Neutrophil (primary cell): ENCODE data around the gene TBCC.

ENCODE experiments used
- H3K27ac ChIP-seq: fragments of 200-600 bp; sonication (generic); 2 replicates; pipeline ENCODE4 v1.5.1; 2016; ENCODE audit warnings: mild to moderate bottlenecking, moderate library complexity
- H3K27me3 ChIP-seq: fragments of 200-600 bp; sonication (generic); 2 replicates; pipeline ENCODE4 v1.6.0; 2016; ENCODE audit warnings: mild to moderate bottlenecking
- H3K36me3 ChIP-seq: fragments of 200-600 bp; sonication (generic); 2 replicates; pipeline ENCODE4 v1.5.1; 2017
- H3K4me1 ChIP-seq, 2 experiments: fragments of 200-600 bp in 1 of 2; sonication (generic) in 1 of 2; 1 replicate in 1 of 2; 2 replicates in 1 of 2; pipeline versions ENCODE4 v1.5.1 to v1.6.1; 2013 to 2016; ENCODE audit warnings: low read depth in 1 of 2, low read length in 1 of 2, mild to moderate bottlenecking in 1 of 2, moderate library complexity in 1 of 2; ENCODE audit not compliant: control insufficient read depth in 1 of 2, insufficient read depth in 1 of 2
- H3K4me3 ChIP-seq, 2 experiments: fragments of 200-600 bp in 1 of 2; sonication (generic) in 1 of 2; 1 replicate in 1 of 2; 2 replicates in 1 of 2; pipeline ENCODE4 v1.5.1; 2013 to 2016; ENCODE audit warnings: low read depth in 1 of 2, low read length in 1 of 2, mild to moderate bottlenecking in 1 of 2, moderate library complexity in 1 of 2
- H3K9me3 ChIP-seq: fragments of 200-600 bp; sonication (generic); 2 replicates; pipeline ENCODE4 v1.5.1; 2016
- TF ChIP-seq, protein P1 (sequence below): fragments of 200-600 bp; sonication (generic); IDR thresholded peaks from 2 replicates; pipeline ENCODE4 v1.5.1; 2016; ENCODE audit warnings: antibody characterized with exemption

The TBCC gene

DNA sequence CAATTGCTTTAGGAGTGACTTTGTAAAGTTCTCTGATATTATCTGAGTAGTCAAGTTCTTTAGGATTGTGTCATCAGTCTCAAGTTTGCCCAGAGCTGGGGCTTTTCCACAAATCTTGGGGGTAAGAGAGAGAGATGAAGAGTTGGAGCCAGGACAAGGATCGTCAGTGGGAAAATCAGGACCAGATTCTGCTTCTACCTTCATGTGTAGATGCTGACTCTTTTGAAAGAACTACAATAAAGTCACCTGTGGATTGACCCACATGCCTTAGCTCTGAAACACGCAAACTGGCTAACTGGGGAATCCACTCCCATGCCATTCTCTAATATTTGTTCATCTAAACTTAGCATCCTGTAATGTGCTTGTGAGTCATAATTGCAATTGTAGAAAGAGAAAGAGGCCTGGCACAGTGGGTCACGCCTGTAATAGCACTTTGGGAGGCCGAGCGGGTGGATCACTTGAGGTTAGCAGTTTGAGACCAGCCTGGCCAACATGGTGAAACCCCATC is 20.3 kb upstream of the TBCC start:
- Histone ChIP-seq H3K4me3 (no peak overlapping the region), H3K4me1 (peaks cover 8% of the 10 kb centered on the region in 2 experiments), H3K36me3 (peaks cover 2% of the 10 kb centered on the region), H3K27me3 (no peaks in the 10 kb centered on the region), H3K9me3 (no peaks in the 10 kb centered on the region), H3K27ac (no peak overlapping the region)
- TF ChIP-seq, protein P1, sequence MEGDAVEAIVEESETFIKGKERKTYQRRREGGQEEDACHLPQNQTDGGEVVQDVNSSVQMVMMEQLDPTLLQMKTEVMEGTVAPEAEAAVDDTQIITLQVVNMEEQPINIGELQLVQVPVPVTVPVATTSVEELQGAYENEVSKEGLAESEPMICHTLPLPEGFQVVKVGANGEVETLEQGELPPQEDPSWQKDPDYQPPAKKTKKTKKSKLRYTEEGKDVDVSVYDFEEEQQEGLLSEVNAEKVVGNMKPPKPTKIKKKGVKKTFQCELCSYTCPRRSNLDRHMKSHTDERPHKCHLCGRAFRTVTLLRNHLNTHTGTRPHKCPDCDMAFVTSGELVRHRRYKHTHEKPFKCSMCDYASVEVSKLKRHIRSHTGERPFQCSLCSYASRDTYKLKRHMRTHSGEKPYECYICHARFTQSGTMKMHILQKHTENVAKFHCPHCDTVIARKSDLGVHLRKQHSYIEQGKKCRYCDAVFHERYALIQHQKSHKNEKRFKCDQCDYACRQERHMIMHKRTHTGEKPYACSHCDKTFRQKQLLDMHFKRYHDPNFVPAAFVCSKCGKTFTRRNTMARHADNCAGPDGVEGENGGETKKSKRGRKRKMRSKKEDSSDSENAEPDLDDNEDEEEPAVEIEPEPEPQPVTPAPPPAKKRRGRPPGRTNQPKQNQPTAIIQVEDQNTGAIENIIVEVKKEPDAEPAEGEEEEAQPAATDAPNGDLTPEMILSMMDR: no peak

DNA sequence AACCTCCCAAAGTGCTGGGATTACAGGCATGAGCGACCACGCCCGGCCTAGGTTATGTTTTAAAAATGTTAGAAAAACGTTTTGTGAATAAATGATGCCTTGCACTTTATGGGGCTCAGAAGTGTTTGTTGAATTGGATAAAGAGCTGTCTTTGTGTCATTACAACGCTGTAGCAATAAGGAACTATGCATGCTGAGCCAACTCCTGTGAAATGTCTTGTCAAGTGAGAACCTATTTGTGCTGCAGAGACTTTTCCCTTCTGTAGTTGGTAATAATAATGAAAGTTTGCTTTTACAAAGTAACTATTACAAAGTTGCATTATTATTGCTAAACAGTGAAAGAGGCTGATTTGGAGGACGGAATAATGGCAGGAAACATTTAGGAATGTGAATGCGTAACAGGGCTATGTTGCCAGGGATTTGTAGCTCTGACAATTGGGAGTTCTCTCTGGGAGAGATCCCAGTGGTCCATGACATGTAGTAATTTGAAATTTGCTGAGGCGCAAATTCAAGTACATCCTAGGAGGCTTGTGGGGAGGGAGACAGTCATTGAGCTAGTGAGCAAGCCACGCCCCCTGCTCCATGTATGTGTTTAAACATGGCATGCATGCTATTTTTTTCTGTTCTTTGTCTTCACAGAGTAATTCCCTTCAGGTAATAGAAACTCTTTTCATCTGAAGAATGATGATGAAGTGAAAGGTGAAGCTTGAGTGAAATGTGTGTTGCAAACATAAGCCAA is 19.2 kb upstream of the TBCC start:
- TF ChIP-seq, protein P1: no peak
- no peaks in the 10 kb centered on the region for H3K4me1 ChIP-seq
- H3K4me3 ChIP-seq: no peak overlapping the region
- no peak overlapping the region for H3K27ac ChIP-seq
- H3K27me3 ChIP-seq: no peaks in the 10 kb centered on the region
- H3K9me3 ChIP-seq: no peaks in the 10 kb centered on the region
- H3K36me3 ChIP-seq: peaks cover 12% of the 10 kb centered on the region

DNA sequence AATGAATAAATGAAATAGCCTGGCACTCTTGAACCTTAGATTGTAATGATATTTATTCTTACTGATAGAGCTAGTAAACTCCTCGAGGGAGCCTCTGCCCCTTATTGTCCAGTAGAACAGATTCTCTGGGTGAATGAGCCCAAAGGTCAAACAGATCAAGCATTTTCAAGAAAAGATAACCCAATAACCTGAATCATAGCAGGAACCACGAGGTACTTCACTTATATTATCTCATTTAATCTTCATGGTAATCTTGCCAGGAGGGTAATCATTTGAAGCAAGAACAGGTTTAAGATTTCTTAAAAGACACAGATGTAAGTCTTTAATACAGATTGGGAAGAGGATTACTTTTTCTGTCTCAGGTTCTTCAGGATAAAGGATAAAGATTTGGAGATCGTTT is 17.0 kb upstream of the TBCC start:
- Histone ChIP-seq H3K27ac (no peak overlapping the region), H3K4me1 (no peaks in the 10 kb centered on the region), H3K4me3 (no peak overlapping the region), H3K36me3 (peaks cover 24% of the 10 kb centered on the region), H3K9me3 (no peaks in the 10 kb centered on the region), H3K27me3 (no peaks in the 10 kb centered on the region)
- TF ChIP-seq, protein P1: no peak

DNA sequence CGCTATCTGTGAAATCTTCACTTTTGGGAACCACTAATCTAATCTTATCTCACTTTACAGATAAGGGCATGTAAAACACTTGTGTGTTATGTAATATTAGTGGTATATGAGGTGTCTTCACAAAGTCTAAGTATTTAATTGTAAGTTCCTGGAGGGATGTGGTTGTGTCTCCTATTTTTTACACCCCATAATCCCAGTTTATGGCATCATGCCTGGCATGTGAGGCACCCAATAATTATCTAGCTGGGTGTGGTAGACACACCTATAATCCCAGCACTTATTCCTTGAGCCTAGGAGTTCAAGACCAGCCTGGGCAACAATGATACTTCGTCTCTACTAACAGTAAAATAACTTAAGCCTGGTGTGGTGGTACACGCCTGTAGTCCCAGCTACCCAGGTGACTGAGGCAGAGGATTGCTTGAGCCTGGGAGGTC is 16.5 kb upstream of the TBCC start:
- Histone ChIP-seq H3K4me1 (no peaks in the 10 kb centered on the region), H3K36me3 (peaks cover 24% of the 10 kb centered on the region), H3K9me3 (no peaks in the 10 kb centered on the region), H3K27ac (no peak overlapping the region), H3K27me3 (no peaks in the 10 kb centered on the region), H3K4me3 (no peak overlapping the region)
- TF ChIP-seq, protein P1: no peak

DNA sequence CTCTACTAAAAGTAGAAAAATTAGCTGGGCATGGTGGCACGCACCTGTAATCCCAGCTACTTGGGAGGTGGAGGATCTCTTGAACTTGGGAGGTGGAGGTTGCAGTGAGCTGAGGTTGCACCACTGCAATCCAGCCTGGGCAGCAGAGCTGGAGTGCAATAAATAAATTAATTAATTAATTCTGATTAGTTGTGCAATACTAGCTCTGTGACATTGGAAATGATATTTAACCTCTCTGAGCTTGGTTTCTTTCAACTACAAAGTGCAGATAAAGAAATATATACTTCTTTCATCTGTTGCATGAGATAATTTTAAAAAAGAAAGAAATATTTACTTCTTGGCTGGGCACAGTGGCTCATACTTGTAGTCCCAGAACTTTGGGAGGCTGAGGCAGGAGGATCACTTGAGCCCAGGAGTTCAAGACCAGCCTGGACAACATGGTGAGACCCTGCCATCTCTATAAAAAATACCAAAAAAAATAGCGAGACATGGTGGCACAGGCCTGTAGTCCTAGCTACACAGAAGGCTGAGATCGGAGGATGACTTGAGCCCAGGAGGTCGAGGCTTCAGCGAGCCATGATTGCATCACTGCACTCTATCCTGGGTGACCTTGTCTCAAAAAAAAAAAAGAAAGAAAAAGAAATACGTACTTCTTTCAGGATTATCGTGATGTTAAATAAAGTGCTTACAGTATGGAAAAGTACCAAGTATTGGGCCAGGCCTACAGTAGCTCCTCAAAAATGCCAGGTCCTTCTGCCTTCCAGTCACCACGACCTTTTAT is 15.6 kb upstream of the TBCC start:
- no peaks in the 10 kb centered on the region for H3K27me3 ChIP-seq
- TF ChIP-seq, protein P1: no peak
- no peaks in the 10 kb centered on the region for H3K4me1 ChIP-seq
- H3K4me3 ChIP-seq: no peak overlapping the region
- H3K9me3 ChIP-seq: no peaks in the 10 kb centered on the region
- no peak overlapping the region for H3K27ac ChIP-seq
- H3K36me3 ChIP-seq: peaks cover 24% of the 10 kb centered on the region
